GM10266 (cell line): ENCODE results near the gene VPS13D.

Source experiments
- DNase-seq: peaks from one replicate; pipeline ENCODE4 v3.0.0; 2012; ENCODE audit errors: extremely low spot score
- CTCF ChIP-seq: IDR thresholded peaks from 2 replicates; pipeline ENCODE4 v1.5.1; 2012; ENCODE audit warnings: mild to moderate bottlenecking, low read depth; ENCODE audit not compliant: control insufficient read depth, insufficient read depth; ENCODE audit errors: missing control alignments

Gene VPS13D

GRCh38 chr1:12188657-12189327 is 41.0 kb upstream of the VPS13D start:
- no peak for TF ChIP-seq CTCF
- no peak for DNase-seq

- DNase-seq, result no peak
- TF ChIP-seq CTCF, result no peak
Observed at GRCh38 chr1:12189328-12189682, 40.5 kb upstream of the VPS13D start.

- no peak for DNase-seq
- no peak for TF ChIP-seq CTCF
Observed at GRCh38 chr1:12191242-12192032, 38.4 kb upstream of the VPS13D start.

- no peak for TF ChIP-seq CTCF
- DNase-seq, result no peak
Observed at GRCh38 chr1:12194666-12195216, 35.1 kb upstream of the VPS13D start.

GRCh38 chr1:12195416-12195815 is 34.4 kb upstream of the VPS13D start:
- DNase-seq, result no peak
- TF ChIP-seq CTCF, result no peak

GRCh38 chr1:12196641-12197482 is 33.0 kb upstream of the VPS13D start:
- no peak for TF ChIP-seq CTCF
- peak; percentile 57 for DNase-seq
